HepG2 (cell line): Measurements from ENCODE around the gene DBN1. TPM values are rescaled to one million over a fixed set of nuclear protein-coding genes. Genes with fewer than 3 reads are reported as not detected.
A peak's percentile ranks its signal among the peaks of the same experiment; 100 is the strongest.

ENCODE experiments used
- ARID4A ChIP-seq: sonication (generic); formaldehyde crosslinking; IDR thresholded peaks from 2 replicates; pipeline ENCODE4 v1.5.0; 2020; ENCODE audit warnings: mild to moderate bottlenecking, missing genetic modification reagents, borderline replicate concordance
- HDAC1 ChIP-seq: sonication (generic); formaldehyde crosslinking; IDR thresholded peaks from 2 replicates; pipeline ENCODE4 v1.5.1; 2020; ENCODE audit warnings: mild to moderate bottlenecking, missing genetic modification reagents
- HES4 ChIP-seq: sonication (generic); formaldehyde crosslinking; IDR thresholded peaks from 2 replicates; pipeline ENCODE4 v1.9.0; 2021; ENCODE audit warnings: mild to moderate bottlenecking, missing genetic modification reagents, borderline replicate concordance
- HNRNPK ChIP-seq: fragments of 200-400 bp; formaldehyde crosslinking; IDR thresholded peaks from 2 replicates; pipeline ENCODE4 v1.6.1; 2018; ENCODE audit warnings: low read length, low read depth, moderate library complexity, mild to moderate bottlenecking; ENCODE audit not compliant: poor library complexity, severe bottlenecking
- HOXA9 ChIP-seq: sonication (generic); formaldehyde crosslinking; IDR thresholded peaks from 2 replicates; pipeline ENCODE4 v1.8.1; 2022; ENCODE audit warnings: missing genetic modification reagents, mild to moderate bottlenecking, moderate library complexity, borderline replicate concordance
- HOXD1 ChIP-seq: sonication (generic); formaldehyde crosslinking; IDR thresholded peaks from 2 replicates; pipeline ENCODE4 v1.5.0; 2020; ENCODE audit warnings: missing genetic modification reagents
- RFX1 ChIP-seq: fragments of 450-650 bp; IDR thresholded peaks from 2 replicates; pipeline ENCODE4 v1.6.1; 2017
- RFX5 ChIP-seq: IDR thresholded peaks from 2 replicates; pipeline ENCODE4 v1.6.1; 2011; ENCODE audit warnings: low read depth, low read length, improper control_type of control experiment
- SMAD9 ChIP-seq: sonication (generic); formaldehyde crosslinking; IDR thresholded peaks from 2 replicates; pipeline ENCODE4 v1.5.1; 2020; ENCODE audit warnings: mild to moderate bottlenecking, missing genetic modification reagents
- TIGD3 ChIP-seq: sonication (generic); formaldehyde crosslinking; IDR thresholded peaks from 2 replicates; pipeline ENCODE4 v1.5.1; 2020; ENCODE audit warnings: mild to moderate bottlenecking, missing genetic modification reagents, borderline replicate concordance
- ZC3H4 ChIP-seq: sonication (generic); formaldehyde crosslinking; IDR thresholded peaks from 2 replicates; pipeline ENCODE4 v1.4.0; 2020; ENCODE audit warnings: missing genetic modification reagents, borderline replicate concordance
- ZFP1 ChIP-seq: IDR thresholded peaks from 2 replicates; pipeline ENCODE4 v1.6.1; 2016
- ZMAT5 ChIP-seq: sonication (generic); formaldehyde crosslinking; IDR thresholded peaks from 2 replicates; pipeline ENCODE4 v1.5.0; 2020; ENCODE audit warnings: mild to moderate bottlenecking, low read depth, missing genetic modification reagents, borderline replicate concordance
- ZNF563 ChIP-seq: sonication (generic); formaldehyde crosslinking; IDR thresholded peaks from 2 replicates; pipeline ENCODE4 v1.8.0; 2022; ENCODE audit warnings: mild to moderate bottlenecking, moderate library complexity, missing genetic modification reagents
- ZNF629 ChIP-seq: sonication (generic); formaldehyde crosslinking; conservative IDR thresholded peaks from 2 replicates; pipeline ENCODE4 v1.5.0; 2020; ENCODE audit warnings: missing genetic modification reagents
- ZNF800 ChIP-seq: sonication (generic); formaldehyde crosslinking; IDR thresholded peaks from 2 replicates; pipeline ENCODE4 v1.4.0; 2020; ENCODE audit warnings: missing genetic modification reagents
- polyA plus RNA-seq, 8 experiments: library from polyadenylated mRNA; depleted of rRNA in 3 of 8; stranded (reverse) in 7 of 8; unstranded in 1 of 8; fragments of >200 nt; fragmentation: Illumina TruSeq in 4 of 8; extraction: Trizol in 4 of 8; gene quantifications; 2 replicates each; pipeline versions ENCODE4 v1.2.1 to v1.2.3, GENCODE V29; 2011 to 2016; ENCODE audit warnings: low read depth in 4 of 8, missing spikeins in 1 of 8, mixed read lengths in 1 of 8; ENCODE audit not compliant: insufficient read depth in 1 of 8
- total RNA-seq, 5 experiments: library from RNA; depleted of rRNA; stranded (reverse); fragments of >200 nt; fragmentation: Illumina TruSeq; extraction: Trizol; gene quantifications; 2 replicates each; pipeline ENCODE4 v1.2.3, GENCODE V29; 2016; ENCODE audit warnings: low read depth in 1 of 5
- TF ChIP-seq, protein P1 (sequence below), 2 experiments: fragments of 450-650 bp in 1 of 2; sonication (generic) in 1 of 2; formaldehyde crosslinking; IDR thresholded peaks; 2 replicates each; pipeline versions ENCODE4 v1.5.0 to v1.8.0; 2020 to 2022; ENCODE audit warnings: mild to moderate bottlenecking in 1 of 2, missing genetic modification reagents in 1 of 2
- TF ChIP-seq, protein P2 (sequence below): sonication (generic); formaldehyde crosslinking; IDR thresholded peaks from 2 replicates; pipeline ENCODE4 v1.9.0; 2021; ENCODE audit warnings: missing genetic modification reagents, mild to moderate bottlenecking, borderline replicate concordance

Gene DBN1
- total and polyA plus RNA-seq, 2 of the 13 experiments (the other 11 are each of a cell fraction or from before 2014, with no cell fraction given): 27.0 to 37.3 TPM

- no peak for TF ChIP-seq ZNF800
- TF ChIP-seq HNRNPK: peak; percentile 83
- TF ChIP-seq, protein P1, sequence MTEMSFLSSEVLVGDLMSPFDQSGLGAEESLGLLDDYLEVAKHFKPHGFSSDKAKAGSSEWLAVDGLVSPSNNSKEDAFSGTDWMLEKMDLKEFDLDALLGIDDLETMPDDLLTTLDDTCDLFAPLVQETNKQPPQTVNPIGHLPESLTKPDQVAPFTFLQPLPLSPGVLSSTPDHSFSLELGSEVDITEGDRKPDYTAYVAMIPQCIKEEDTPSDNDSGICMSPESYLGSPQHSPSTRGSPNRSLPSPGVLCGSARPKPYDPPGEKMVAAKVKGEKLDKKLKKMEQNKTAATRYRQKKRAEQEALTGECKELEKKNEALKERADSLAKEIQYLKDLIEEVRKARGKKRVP (CRISPR knock-in tag; IDR thresholded peaks at IDR 0.05): 0 out of 4 replicates have a peak, but pooled peaks of 1 of the 2 experiments have one; percentile 4
- TF ChIP-seq, protein P2, sequence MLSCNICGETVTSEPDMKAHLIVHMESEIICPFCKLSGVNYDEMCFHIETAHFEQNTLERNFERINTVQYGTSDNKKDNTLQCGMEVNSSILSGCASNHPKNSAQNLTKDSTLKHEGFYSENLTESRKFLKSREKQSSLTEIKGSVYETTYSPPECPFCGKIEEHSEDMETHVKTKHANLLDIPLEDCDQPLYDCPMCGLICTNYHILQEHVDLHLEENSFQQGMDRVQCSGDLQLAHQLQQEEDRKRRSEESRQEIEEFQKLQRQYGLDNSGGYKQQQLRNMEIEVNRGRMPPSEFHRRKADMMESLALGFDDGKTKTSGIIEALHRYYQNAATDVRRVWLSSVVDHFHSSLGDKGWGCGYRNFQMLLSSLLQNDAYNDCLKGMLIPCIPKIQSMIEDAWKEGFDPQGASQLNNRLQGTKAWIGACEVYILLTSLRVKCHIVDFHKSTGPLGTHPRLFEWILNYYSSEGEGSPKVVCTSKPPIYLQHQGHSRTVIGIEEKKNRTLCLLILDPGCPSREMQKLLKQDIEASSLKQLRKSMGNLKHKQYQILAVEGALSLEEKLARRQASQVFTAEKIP (CRISPR knock-in tag): no peak
- TF ChIP-seq ZFP1 (CRISPR knock-in tag): no peak
- peak; percentile 26; the same call in 1 of the 2 replicates for TF ChIP-seq HDAC1 (CRISPR knock-in tag)
- TF ChIP-seq ZNF563 (CRISPR knock-in tag): 0 out of 2 replicates have a peak, but pooled peaks have one; percentile 57
- 0 out of 2 replicates have a peak, but pooled peaks have one; percentile 10 for TF ChIP-seq HOXA9 (CRISPR knock-in tag)
- peak; percentile 19; the same call in 1 of the 2 replicates for TF ChIP-seq ZC3H4 (CRISPR knock-in tag)
- no peak for TF ChIP-seq ZMAT5
- TF ChIP-seq RFX5: no peak
- peak; percentile 71 for TF ChIP-seq RFX1
- no peak for TF ChIP-seq ZNF629 (CRISPR knock-in tag)
- TF ChIP-seq HES4 (CRISPR knock-in tag): 0 out of 2 replicates have a peak, but pooled peaks have one; percentile 4
- peak; percentile 11; the same call in 1 of the 2 replicates for TF ChIP-seq HOXD1 (CRISPR knock-in tag)
- no peak for TF ChIP-seq SMAD9 (CRISPR knock-in tag)
- no peak for TF ChIP-seq TIGD3 (CRISPR knock-in tag)
- no peak for TF ChIP-seq ARID4A (CRISPR knock-in tag)
These were observed 26.3 kb downstream of the DBN1 start (continued) for GRCh38 chr5:177447066-177447610.
